HCT116 (cell line): ENCODE data around the gene ADGRL3. TPM values are rescaled to one million over a fixed set of nuclear protein-coding genes. Genes with fewer than 3 reads are reported as not detected.

Experiments
- ATAC-seq: fragments of 200-7000 bp; cut with Tn5 transposase; 2 replicates; pipeline ENCODE4 v1.9.1; 2020; ENCODE audit warnings: mild to moderate bottlenecking, moderate library complexity
- BruUV-seq: library from RNA; stranded (reverse); fragments of 400-500 nt; replicated peaks from 2 replicates; lab custom pipeline; 2021; lab: Mats Ljungman, UMichigan
- CTCF ChIA-PET: fragments of 300-600 bp; sonication (Branson Sonifier 250); formaldehyde crosslinking; loops from one replicate; lab custom pipeline; 2021; ENCODE audit warnings: antibody characterized with exemption; lab: Charles Lee
- POLR2A ChIA-PET: fragments of 300-600, 350-600 bp; sonication (Branson Sonifier 250); formaldehyde crosslinking; loops from one replicate; lab custom pipeline; 2021; ENCODE audit warnings: antibody characterized with exemption; lab: Charles Lee
- RAD21 ChIA-PET, 2 experiments: fragments of 300-600 bp; sonication (Branson Sonifier 250); formaldehyde crosslinking; loops; one replicate each; lab custom pipeline; 2023; ENCODE audit warnings: low total read pairs in 2 of 2; ENCODE audit not compliant: uncharacterized antibody in 2 of 2, unreplicated experiment in 2 of 2, low non-redundant PET in 1 of 2; lab: Charles Lee
- DNase-seq: peaks from one replicate; pipeline ENCODE4 v3.0.0-alpha.2; 2010; ENCODE audit warnings: low read depth, low spot score
- H2AFZ ChIP-seq: fragments of 200-600 bp; shearing (Covaris generic), sonication (generic); 2 replicates; pipeline ENCODE4 v1.6.1; 2017; ENCODE audit warnings: low read depth, mixed run types, mixed read lengths, antibody characterized with exemption, low read length; ENCODE audit not compliant: poor library complexity, severe bottlenecking
- H3K27ac ChIP-seq: 2 replicates; pipeline ENCODE4 v1.5.1; 2012; ENCODE audit warnings: low read depth, low read length
- H3K27me3 ChIP-seq: fragments of 200-600 bp; sonication (generic); 2 replicates; pipeline ENCODE4 v1.6.1; 2016; ENCODE audit warnings: mixed run types, low read length, mixed read lengths; ENCODE audit not compliant: insufficient read depth
- H3K36me3 ChIP-seq, 2 experiments: fragments of 200-500 bp in 1 of 2; fragments of 200-600 bp in 1 of 2; sonication (Bioruptor generic) in 1 of 2; sonication (generic) in 1 of 2; 2 replicates each; pipeline versions ENCODE4 v1.5.1 to v1.6.1; 2014 to 2016; ENCODE audit warnings: low read length in 2 of 2, inconsistent platforms in 1 of 2, mixed read lengths in 1 of 2, mixed run types in 1 of 2; ENCODE audit not compliant: insufficient read depth in 2 of 2, control insufficient read depth in 1 of 2
- H3K4me1 ChIP-seq, 2 experiments: fragments of 200-600 bp in 1 of 2; sonication (generic) in 1 of 2; 2 replicates each; pipeline versions ENCODE4 v1.5.1 to v1.6.1; 2012 to 2017; ENCODE audit warnings: low read length in 2 of 2, inconsistent platforms in 1 of 2, mild to moderate bottlenecking in 1 of 2, mixed read lengths in 1 of 2, mixed run types in 1 of 2, moderate library complexity in 1 of 2; ENCODE audit not compliant: insufficient read depth in 2 of 2, control insufficient read depth in 1 of 2
- H3K4me2 ChIP-seq: fragments of 200-600 bp; sonication (generic); 2 replicates; pipeline ENCODE4 v1.6.1; 2017; ENCODE audit warnings: mixed run types, low read length, mixed read lengths
- H3K4me3 ChIP-seq, 2 experiments: fragments of 200-600 bp in 1 of 2; sonication (generic) in 1 of 2; replicated peaks in 1 of 2; 2 replicates each; pipeline ENCODE4 v1.5.1; 2011 to 2016; ENCODE audit warnings: low read length in 2 of 2, control low read depth in 1 of 2, low read depth in 1 of 2, mild to moderate bottlenecking in 1 of 2, mixed read lengths in 1 of 2, mixed run types in 1 of 2
- H3K79me2 ChIP-seq: fragments of 200-600 bp; sonication (generic); 2 replicates; pipeline ENCODE4 v1.6.1; 2017; ENCODE audit warnings: mild to moderate bottlenecking, mixed run types, low read length, moderate library complexity, mixed read lengths; ENCODE audit not compliant: insufficient read depth
- H3K9ac ChIP-seq: fragments of 200-600 bp; sonication (generic); 2 replicates; pipeline ENCODE4 v1.6.1; 2016; ENCODE audit warnings: low read length, mixed read lengths
- H3K9me2 ChIP-seq: fragments of 200-600 bp; sonication (generic), shearing (Covaris generic); 2 replicates; pipeline ENCODE4 v1.6.1; 2017; ENCODE audit warnings: mixed run types, mild to moderate bottlenecking, moderate library complexity; ENCODE audit not compliant: insufficient read depth
- H3K9me3 ChIP-seq, 2 experiments: fragments of 200-500 bp in 1 of 2; fragments of 200-600 bp in 1 of 2; sonication (Bioruptor generic) in 1 of 2; sonication (generic) in 1 of 2; 2 replicates each; pipeline ENCODE4 v1.6.1; 2014 to 2017; ENCODE audit warnings: low read length in 2 of 2, mixed read lengths in 2 of 2, inconsistent platforms in 1 of 2, low read depth in 1 of 2, mild to moderate bottlenecking in 1 of 2, mixed run types in 1 of 2, moderate library complexity in 1 of 2; ENCODE audit not compliant: control insufficient read depth in 1 of 2, insufficient read depth in 1 of 2
- H4K20me1 ChIP-seq: fragments of 200-600 bp; sonication (generic), shearing (Covaris generic); 2 replicates; pipeline ENCODE4 v1.6.1; 2017; ENCODE audit warnings: mixed run types, mild to moderate bottlenecking, moderate library complexity; ENCODE audit not compliant: insufficient read depth
- EGR1 ChIP-seq: IDR thresholded peaks from 2 replicates; pipeline ENCODE4 v1.6.1; 2012; ENCODE audit warnings: low read depth
- EZH2 ChIP-seq: fragments of 200-600 bp; sonication (generic); IDR thresholded peaks from 2 replicates; pipeline ENCODE4 v1.6.1; 2017; ENCODE audit warnings: antibody characterized with exemption, mixed run types
- JUND ChIP-seq: IDR thresholded peaks from 2 replicates; pipeline ENCODE4 v1.6.1; 2012
- POLR2A ChIP-seq: IDR thresholded peaks from 2 replicates; pipeline ENCODE4 v1.7.0; 2011; ENCODE audit warnings: borderline replicate concordance; ENCODE audit not compliant: insufficient read depth, insufficient read length; ENCODE audit errors: extremely low read depth
- POLR2AphosphoS5 ChIP-seq: IDR thresholded peaks from 2 replicates; pipeline ENCODE4 v1.6.1; 2011; ENCODE audit warnings: mild to moderate bottlenecking, low read depth, low read length, moderate library complexity
- SIN3A ChIP-seq: IDR thresholded peaks from 2 replicates; pipeline ENCODE4 v1.6.1; 2012; ENCODE audit warnings: low read depth
- SP1 ChIP-seq: IDR thresholded peaks from 2 replicates; pipeline ENCODE4 v1.6.1; 2012; ENCODE audit warnings: low read depth
- TCF7L2 ChIP-seq: IDR thresholded peaks from 2 replicates; pipeline ENCODE4 v1.7.0; 2011; ENCODE audit warnings: borderline replicate concordance, inconsistent platforms; ENCODE audit not compliant: insufficient read depth, insufficient read length; ENCODE audit errors: extremely low read depth
- YY1 ChIP-seq: IDR thresholded peaks from 2 replicates; pipeline ENCODE4 v1.6.1; 2011; ENCODE audit warnings: low read length, low read depth, moderate library complexity, mild to moderate bottlenecking; ENCODE audit not compliant: insufficient replicate concordance; ENCODE audit errors: extremely low read depth
- intact Hi-C: fragments of 100-400 bp; cut with micrococcal nuclease; formaldehyde crosslinking; loops from 2 replicates; pipeline ENCODE4 v1.10.0; 2022
- total RNA-seq: library from RNA; stranded (reverse); gene quantifications from one replicate; pipeline ENCODE4 v1.2.1, GENCODE V29; 2021; ENCODE audit not compliant: unreplicated experiment
- TF ChIP-seq, protein P1 (sequence below): IDR thresholded peaks from 2 replicates; pipeline ENCODE4 v1.6.1; 2012
- TF ChIP-seq, protein P2 (sequence below): IDR thresholded peaks from 2 replicates; pipeline ENCODE4 v1.6.1; 2012; ENCODE audit warnings: low read depth
- TF ChIP-seq, protein P3 (sequence below), 3 experiments: fragments of 200-600 bp in 1 of 3; sonication (generic) in 1 of 3; IDR thresholded peaks in 2 of 3; conservative IDR thresholded peaks in 1 of 3; 2 replicates each; pipeline ENCODE4 v1.5.1; 2012 to 2017; ENCODE audit warnings: low read depth in 2 of 3, low read length in 2 of 3, antibody characterized with exemption in 1 of 3, borderline replicate concordance in 1 of 3, control low read depth in 1 of 3, mild to moderate bottlenecking in 1 of 3, mixed read lengths in 1 of 3, mixed run types in 1 of 3, moderate library complexity in 1 of 3; ENCODE audit not compliant: insufficient read depth in 1 of 3
- TF ChIP-seq, protein P4 (sequence below): IDR thresholded peaks from 2 replicates; pipeline ENCODE4 v1.6.1; 2011; ENCODE audit warnings: mild to moderate bottlenecking, low read length, moderate library complexity; ENCODE audit not compliant: insufficient replicate concordance; ENCODE audit errors: extremely low read depth

ADGRL3 gene
- total RNA-seq, 1 experiment from 2014 or later: not detected

DNA sequence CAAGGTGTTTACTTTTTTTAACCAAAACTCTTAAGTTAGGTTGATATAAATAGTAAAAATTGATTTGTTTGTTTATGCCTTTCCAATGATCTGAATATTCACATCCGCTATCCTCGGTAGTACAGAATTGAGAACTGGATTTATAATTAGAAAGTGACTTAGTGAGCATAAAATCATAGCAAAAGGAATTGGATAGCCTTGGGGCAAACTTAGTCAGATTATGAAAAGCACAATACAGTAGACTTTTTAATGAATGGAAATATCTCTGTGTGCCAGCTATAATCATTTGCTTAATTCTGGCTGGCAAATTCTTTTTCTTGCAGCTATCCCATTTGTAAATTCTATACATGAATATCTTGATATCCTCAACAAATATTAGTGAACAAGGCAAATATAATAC lies 713.5 kb downstream of the ADGRL3 start:
- no peaks in the 10 kb centered on the region for H3K4me1 ChIP-seq
- no peaks in the 10 kb centered on the region for H3K79me2 ChIP-seq
- POLR2A ChIA-PET: no interaction called here
- H3K9me2 ChIP-seq: no peaks in the 10 kb centered on the region
- no peak overlapping the region for H2AFZ ChIP-seq
- no peak overlapping the region for H3K4me3 ChIP-seq
- RAD21 ChIA-PET: no interaction called here
- no peaks in the 10 kb centered on the region for H3K27me3 ChIP-seq
- H3K9me3 ChIP-seq: peaks cover 0 to 24% of the 10 kb centered on the region in 2 experiments; a peak in 2 of 4 replicates
- H3K4me2 ChIP-seq: no peak overlapping the region
- no peak overlapping the region for H3K9ac ChIP-seq
- intact Hi-C loops: no loop called here
- H3K36me3 ChIP-seq: no peaks in the 10 kb centered on the region
- H3K27ac ChIP-seq: no peak overlapping the region
- TF ChIP-seq POLR2A: no peak
- TF ChIP-seq POLR2AphosphoS5: no peak
- no peak for TF ChIP-seq SP1
- TF ChIP-seq, protein P1, sequence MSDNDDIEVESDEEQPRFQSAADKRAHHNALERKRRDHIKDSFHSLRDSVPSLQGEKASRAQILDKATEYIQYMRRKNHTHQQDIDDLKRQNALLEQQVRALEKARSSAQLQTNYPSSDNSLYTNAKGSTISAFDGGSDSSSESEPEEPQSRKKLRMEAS: no peak
- TF ChIP-seq, protein P2, sequence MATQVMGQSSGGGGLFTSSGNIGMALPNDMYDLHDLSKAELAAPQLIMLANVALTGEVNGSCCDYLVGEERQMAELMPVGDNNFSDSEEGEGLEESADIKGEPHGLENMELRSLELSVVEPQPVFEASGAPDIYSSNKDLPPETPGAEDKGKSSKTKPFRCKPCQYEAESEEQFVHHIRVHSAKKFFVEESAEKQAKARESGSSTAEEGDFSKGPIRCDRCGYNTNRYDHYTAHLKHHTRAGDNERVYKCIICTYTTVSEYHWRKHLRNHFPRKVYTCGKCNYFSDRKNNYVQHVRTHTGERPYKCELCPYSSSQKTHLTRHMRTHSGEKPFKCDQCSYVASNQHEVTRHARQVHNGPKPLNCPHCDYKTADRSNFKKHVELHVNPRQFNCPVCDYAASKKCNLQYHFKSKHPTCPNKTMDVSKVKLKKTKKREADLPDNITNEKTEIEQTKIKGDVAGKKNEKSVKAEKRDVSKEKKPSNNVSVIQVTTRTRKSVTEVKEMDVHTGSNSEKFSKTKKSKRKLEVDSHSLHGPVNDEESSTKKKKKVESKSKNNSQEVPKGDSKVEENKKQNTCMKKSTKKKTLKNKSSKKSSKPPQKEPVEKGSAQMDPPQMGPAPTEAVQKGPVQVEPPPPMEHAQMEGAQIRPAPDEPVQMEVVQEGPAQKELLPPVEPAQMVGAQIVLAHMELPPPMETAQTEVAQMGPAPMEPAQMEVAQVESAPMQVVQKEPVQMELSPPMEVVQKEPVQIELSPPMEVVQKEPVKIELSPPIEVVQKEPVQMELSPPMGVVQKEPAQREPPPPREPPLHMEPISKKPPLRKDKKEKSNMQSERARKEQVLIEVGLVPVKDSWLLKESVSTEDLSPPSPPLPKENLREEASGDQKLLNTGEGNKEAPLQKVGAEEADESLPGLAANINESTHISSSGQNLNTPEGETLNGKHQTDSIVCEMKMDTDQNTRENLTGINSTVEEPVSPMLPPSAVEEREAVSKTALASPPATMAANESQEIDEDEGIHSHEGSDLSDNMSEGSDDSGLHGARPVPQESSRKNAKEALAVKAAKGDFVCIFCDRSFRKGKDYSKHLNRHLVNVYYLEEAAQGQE: no peak
- TF ChIP-seq JUND: no peak
- no peak for TF ChIP-seq SIN3A
- no peak for TF ChIP-seq YY1
- TF ChIP-seq, protein P3, sequence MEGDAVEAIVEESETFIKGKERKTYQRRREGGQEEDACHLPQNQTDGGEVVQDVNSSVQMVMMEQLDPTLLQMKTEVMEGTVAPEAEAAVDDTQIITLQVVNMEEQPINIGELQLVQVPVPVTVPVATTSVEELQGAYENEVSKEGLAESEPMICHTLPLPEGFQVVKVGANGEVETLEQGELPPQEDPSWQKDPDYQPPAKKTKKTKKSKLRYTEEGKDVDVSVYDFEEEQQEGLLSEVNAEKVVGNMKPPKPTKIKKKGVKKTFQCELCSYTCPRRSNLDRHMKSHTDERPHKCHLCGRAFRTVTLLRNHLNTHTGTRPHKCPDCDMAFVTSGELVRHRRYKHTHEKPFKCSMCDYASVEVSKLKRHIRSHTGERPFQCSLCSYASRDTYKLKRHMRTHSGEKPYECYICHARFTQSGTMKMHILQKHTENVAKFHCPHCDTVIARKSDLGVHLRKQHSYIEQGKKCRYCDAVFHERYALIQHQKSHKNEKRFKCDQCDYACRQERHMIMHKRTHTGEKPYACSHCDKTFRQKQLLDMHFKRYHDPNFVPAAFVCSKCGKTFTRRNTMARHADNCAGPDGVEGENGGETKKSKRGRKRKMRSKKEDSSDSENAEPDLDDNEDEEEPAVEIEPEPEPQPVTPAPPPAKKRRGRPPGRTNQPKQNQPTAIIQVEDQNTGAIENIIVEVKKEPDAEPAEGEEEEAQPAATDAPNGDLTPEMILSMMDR (IDR thresholded peaks at IDR 0.05 in 2 of 3, conservative IDR thresholded peaks at IDR 0.05 in 1 of 3; ENCODE audit: borderline replicate concordance in 1 of 3, insufficient read depth in 1 of 3, low read depth in 2 of 3, low read length in 2 of 3): no peak
- no peak for TF ChIP-seq EZH2
- TF ChIP-seq TCF7L2: no peak
- TF ChIP-seq, protein P4, sequence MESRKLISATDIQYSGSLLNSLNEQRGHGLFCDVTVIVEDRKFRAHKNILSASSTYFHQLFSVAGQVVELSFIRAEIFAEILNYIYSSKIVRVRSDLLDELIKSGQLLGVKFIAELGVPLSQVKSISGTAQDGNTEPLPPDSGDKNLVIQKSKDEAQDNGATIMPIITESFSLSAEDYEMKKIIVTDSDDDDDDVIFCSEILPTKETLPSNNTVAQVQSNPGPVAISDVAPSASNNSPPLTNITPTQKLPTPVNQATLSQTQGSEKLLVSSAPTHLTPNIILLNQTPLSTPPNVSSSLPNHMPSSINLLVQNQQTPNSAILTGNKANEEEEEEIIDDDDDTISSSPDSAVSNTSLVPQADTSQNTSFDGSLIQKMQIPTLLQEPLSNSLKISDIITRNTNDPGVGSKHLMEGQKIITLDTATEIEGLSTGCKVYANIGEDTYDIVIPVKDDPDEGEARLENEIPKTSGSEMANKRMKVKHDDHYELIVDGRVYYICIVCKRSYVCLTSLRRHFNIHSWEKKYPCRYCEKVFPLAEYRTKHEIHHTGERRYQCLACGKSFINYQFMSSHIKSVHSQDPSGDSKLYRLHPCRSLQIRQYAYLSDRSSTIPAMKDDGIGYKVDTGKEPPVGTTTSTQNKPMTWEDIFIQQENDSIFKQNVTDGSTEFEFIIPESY: no peak
- no peak for TF ChIP-seq EGR1
- TF ChIP-seq, all 23 proteins: peak for 0
- DNase-seq (no peak), ATAC-seq (no peak)
- CTCF ChIA-PET: no interaction called here
- H4K20me1 ChIP-seq: no peaks in the 10 kb centered on the region
- no TSS peak for BruUV-seq
